NOMO-1 treated with dmso at 0.1 percent for 144 hours (cell line): ENCODE measurements around the gene DDX5.
"Not testable (repeated sequence)": the region's sequence is repeated elsewhere in the genome, so short reads cannot be mapped to it uniquely, and the experiment has no call there.

Source experiments
- DNase-seq: peaks from one replicate; lab custom pipeline; 2025; ENCODE audit not compliant: unreplicated experiment; lab: John Stamatoyannopoulos, UW

Gene DDX5

GRCh38 chr17:64508683-64509082 lies 2.6 kb upstream of the DDX5 start:
- DNase-seq = no peak

GRCh38 chr17:64507413-64507782 lies 1.3 kb upstream of the DDX5 start:
- DNase-seq = peak; percentile 71

GRCh38 chr17:64506576-64507412 lies 705 bp upstream of the DDX5 start, which contains the start of gene CEP95:
Gene CEP95 (plus strand): TSS chr17:64506977. CDS start chr17:64507098, 121 bp downstream.
- peak; percentile 88 for DNase-seq

GRCh38 chr17:64505340-64506200 lies 519 bp downstream of the DDX5 start:
- DNase-seq = peak; percentile 82

- no peak for DNase-seq
Observed at GRCh38 chr17:64504769-64505339, 1.2 kb downstream of the DDX5 start.

GRCh38 chr17:64503821-64504768 lies 2.0 kb downstream of the DDX5 start:
- no peak for DNase-seq

GRCh38 chr17:64503341-64503740 lies 2.7 kb downstream of the DDX5 start:
- no peak for DNase-seq

GRCh38 chr17:64502809-64503208 lies 3.3 kb downstream of the DDX5 start:
- DNase-seq = no peak

GRCh38 chr17:64502021-64502420 lies 4.1 kb downstream of the DDX5 start:
- DNase-seq = no peak

- no peak for DNase-seq
Observed at GRCh38 chr17:64500862-64501765, 5.0 kb downstream of the DDX5 start.

GRCh38 chr17:64500487-64500859 lies 5.6 kb downstream of the DDX5 start:
- no peak for DNase-seq

- no peak for DNase-seq
Observed at GRCh38 chr17:64499805-64500486, 6.1 kb downstream of the DDX5 start.

GRCh38 chr17:64498308-64499203 lies 7.5 kb downstream of the DDX5 start:
- DNase-seq = no peak

- DNase-seq = no peak
Observed at GRCh38 chr17:64497565-64498035, 8.5 kb downstream of the DDX5 start.

- DNase-seq = peak; percentile 90
Observed at GRCh38 chr17:64496786-64497564, 9.1 kb downstream of the DDX5 start, which contains the start of gene POLG2. Gene POLG2 (minus strand): TSS chr17:64497054. CDS start chr17:64496968, 86 bp downstream.

- no peak for DNase-seq
Observed at GRCh38 chr17:64496348-64496785, 9.7 kb downstream of the DDX5 start.

- not testable (repeated sequence) for DNase-seq
Observed at GRCh38 chr17:64495300-64495699, 10.8 kb downstream of the DDX5 start.
